Hepatocyte (in vitro differentiated cells): Measurements from ENCODE around the gene ADGRG6. TPM values are rescaled to one million over a fixed set of nuclear protein-coding genes. Genes with fewer than 3 reads are reported as not detected.

Experiments
- DNase-seq: peaks from one replicate; pipeline ENCODE4 v3.0.0-alpha.2; 2016; ENCODE audit warnings: low spot score
- H2AFZ ChIP-seq: fragments of 200-600 bp; sonication (generic); 2 replicates; pipeline ENCODE4 v1.6.0; 2016; ENCODE audit warnings: antibody characterized with exemption, mild to moderate bottlenecking
- H3K27ac ChIP-seq: fragments of 200-600 bp; sonication (generic); 2 replicates; pipeline ENCODE4 v1.5.1; 2016; ENCODE audit warnings: mild to moderate bottlenecking
- H3K27me3 ChIP-seq: fragments of 200-600 bp; sonication (generic); 2 replicates; pipeline ENCODE4 v1.6.1; 2016
- H3K36me3 ChIP-seq: fragments of 200-600 bp; sonication (generic); replicated peaks from 2 replicates; pipeline ENCODE4 v1.5.1; 2016; ENCODE audit warnings: low read depth; ENCODE audit not compliant: insufficient read depth
- H3K4me1 ChIP-seq: fragments of 200-600 bp; sonication (generic); 2 replicates; pipeline ENCODE4 v1.5.1; 2016; ENCODE audit warnings: mild to moderate bottlenecking, moderate library complexity; ENCODE audit not compliant: insufficient read depth
- H3K4me2 ChIP-seq: fragments of 200-600 bp; sonication (generic); 2 replicates; pipeline ENCODE4 v1.6.0; 2016
- H3K4me3 ChIP-seq: fragments of 200-600 bp; sonication (generic); 2 replicates; pipeline ENCODE4 v1.5.1; 2016; ENCODE audit warnings: mild to moderate bottlenecking
- H3K79me2 ChIP-seq: fragments of 200-600 bp; sonication (generic); 2 replicates; pipeline ENCODE4 v1.6.0; 2017; ENCODE audit warnings: mild to moderate bottlenecking
- H3K9me2 ChIP-seq: fragments of 200-600 bp; sonication (generic); replicated peaks from 2 replicates; pipeline ENCODE4 v1.6.0; 2017; ENCODE audit warnings: mild to moderate bottlenecking; ENCODE audit not compliant: insufficient read depth
- H3K9me3 ChIP-seq: fragments of 200-600 bp; sonication (generic); 2 replicates; pipeline ENCODE4 v1.5.1; 2016; ENCODE audit warnings: low read depth, mild to moderate bottlenecking
- H4K20me1 ChIP-seq: fragments of 200-600 bp; sonication (generic); 2 replicates; pipeline ENCODE4 v1.6.0; 2016; ENCODE audit warnings: mild to moderate bottlenecking; ENCODE audit not compliant: insufficient read depth, poor library complexity, severe bottlenecking
- EZH2 ChIP-seq: fragments of 200-600 bp; sonication (generic); IDR thresholded peaks from 2 replicates; pipeline ENCODE4 v1.6.1; 2016; ENCODE audit warnings: antibody characterized with exemption, mild to moderate bottlenecking, borderline replicate concordance
- EZH2phosphoT487 ChIP-seq: fragments of 200-600 bp; sonication (generic); IDR thresholded peaks from one replicate; pipeline ENCODE4 v1.6.1; 2018; ENCODE audit warnings: antibody characterized with exemption, mild to moderate bottlenecking, low read depth, moderate library complexity; ENCODE audit not compliant: unreplicated experiment, severe bottlenecking
- WGBS: methylation state at CpG from one replicate; pipeline ENCODE4 v1.1.6; 2016; ENCODE audit warnings: low lambda C conversion rate; ENCODE audit errors: missing lambda C conversion rate; 5-methylcytosine and 5-hydroxymethylcytosine counted together
- polyA plus RNA-seq: library from polyadenylated mRNA; unstranded; fragments of >200 nt; fragmentation: Nextera tagmentation; extraction: Ambion mirVana; gene quantifications from 2 replicates; pipeline ENCODE4 v1.2.1, GENCODE V29; 2016
- total RNA-seq: library from RNA; depleted of rRNA; stranded (reverse); fragments of >200 nt; gene quantifications from 2 replicates; pipeline ENCODE4 v1.2.3, GENCODE V29; 2014
- TF ChIP-seq, protein P1 (sequence below): fragments of 200-600 bp; sonication (generic); IDR thresholded peaks from 2 replicates; pipeline ENCODE4 v1.5.1; 2016; ENCODE audit warnings: antibody characterized with exemption, mild to moderate bottlenecking; ENCODE audit not compliant: poor library complexity

The ADGRG6 gene
- total and polyA plus RNA-seq, 2 experiments from 2014 or later: 13.9 to 92.0 TPM

DNA sequence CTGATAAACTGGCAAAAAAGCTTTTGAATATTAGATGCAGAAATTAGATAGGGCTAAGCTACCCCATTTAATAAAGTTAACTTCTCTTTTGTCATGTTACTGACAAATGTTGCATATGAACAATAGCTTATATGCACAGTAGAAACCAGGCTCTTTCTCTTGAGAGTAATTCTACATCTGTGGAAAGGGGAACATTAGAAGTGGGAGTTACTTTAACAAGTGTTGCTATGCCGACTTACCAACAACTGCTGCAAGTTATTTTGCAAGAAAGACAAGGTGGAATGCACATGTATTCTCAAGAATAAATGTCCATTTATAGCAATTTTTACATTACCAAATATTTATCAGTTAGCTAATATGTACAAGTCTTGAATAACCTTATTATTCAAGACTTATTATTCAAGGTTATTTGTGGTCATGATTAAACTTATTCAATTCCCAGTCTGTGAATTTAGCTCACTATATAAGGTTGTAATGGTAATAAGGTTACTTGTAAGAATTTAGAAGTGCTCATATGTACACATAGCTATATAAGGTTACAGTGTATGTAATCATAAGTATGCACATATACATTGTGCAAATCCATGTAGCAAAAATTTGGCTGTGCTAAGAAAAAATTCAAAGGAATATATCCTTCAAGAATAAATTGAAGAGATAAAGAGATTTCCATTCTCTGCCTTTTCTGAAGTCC is 38.3 kb downstream of the ADGRG6 start:
- H4K20me1 ChIP-seq: no peaks in the 10 kb centered on the region
- no peaks in the 10 kb centered on the region for H3K27me3 ChIP-seq
- 84% methylated on average over 1 of the region's 1 CpG for WGBS
- H3K27ac ChIP-seq: no peak overlapping the region
- H3K9me2 ChIP-seq: no peaks in the 10 kb centered on the region
- TF ChIP-seq, protein P1, sequence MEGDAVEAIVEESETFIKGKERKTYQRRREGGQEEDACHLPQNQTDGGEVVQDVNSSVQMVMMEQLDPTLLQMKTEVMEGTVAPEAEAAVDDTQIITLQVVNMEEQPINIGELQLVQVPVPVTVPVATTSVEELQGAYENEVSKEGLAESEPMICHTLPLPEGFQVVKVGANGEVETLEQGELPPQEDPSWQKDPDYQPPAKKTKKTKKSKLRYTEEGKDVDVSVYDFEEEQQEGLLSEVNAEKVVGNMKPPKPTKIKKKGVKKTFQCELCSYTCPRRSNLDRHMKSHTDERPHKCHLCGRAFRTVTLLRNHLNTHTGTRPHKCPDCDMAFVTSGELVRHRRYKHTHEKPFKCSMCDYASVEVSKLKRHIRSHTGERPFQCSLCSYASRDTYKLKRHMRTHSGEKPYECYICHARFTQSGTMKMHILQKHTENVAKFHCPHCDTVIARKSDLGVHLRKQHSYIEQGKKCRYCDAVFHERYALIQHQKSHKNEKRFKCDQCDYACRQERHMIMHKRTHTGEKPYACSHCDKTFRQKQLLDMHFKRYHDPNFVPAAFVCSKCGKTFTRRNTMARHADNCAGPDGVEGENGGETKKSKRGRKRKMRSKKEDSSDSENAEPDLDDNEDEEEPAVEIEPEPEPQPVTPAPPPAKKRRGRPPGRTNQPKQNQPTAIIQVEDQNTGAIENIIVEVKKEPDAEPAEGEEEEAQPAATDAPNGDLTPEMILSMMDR: no peak
- no peak for TF ChIP-seq EZH2
- TF ChIP-seq EZH2phosphoT487: no peak
- H3K4me2 ChIP-seq: no peak overlapping the region
- H3K36me3 ChIP-seq: no peaks in the 10 kb centered on the region
- no peaks in the 10 kb centered on the region for H3K9me3 ChIP-seq
- no peak overlapping the region for H2AFZ ChIP-seq
- no peak for DNase-seq
- H3K4me1 ChIP-seq: peaks cover 5% of the 10 kb centered on the region
- H3K79me2 ChIP-seq: peaks cover 14% of the 10 kb centered on the region
- no peak overlapping the region for H3K4me3 ChIP-seq

DNA sequence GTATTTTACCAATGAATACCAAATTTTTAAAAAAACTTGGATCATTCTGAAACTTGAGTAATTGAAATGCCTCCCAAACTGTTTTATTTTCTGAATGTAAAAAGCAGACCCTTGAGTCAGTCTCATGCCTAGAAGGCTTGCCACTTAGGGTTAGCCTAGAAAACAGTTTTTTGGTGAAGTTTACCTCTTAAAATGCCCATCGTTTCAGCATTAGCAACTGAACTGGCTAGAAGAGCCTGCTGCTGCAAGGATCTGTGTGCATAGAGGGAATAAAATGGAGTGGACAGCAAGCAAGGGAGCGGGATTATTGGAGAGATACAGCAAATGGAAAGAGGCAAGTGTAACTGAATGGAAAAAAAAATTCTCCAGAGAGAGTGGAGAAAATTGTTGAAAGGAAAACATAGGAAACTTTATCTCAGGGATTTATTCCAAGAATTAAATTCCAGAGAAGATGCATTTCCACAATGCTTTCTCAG is 40.1 kb downstream of the ADGRG6 start:
- Histone ChIP-seq H3K79me2 (peaks cover 14% of the 10 kb centered on the region), H3K4me1 (peaks cover 5% of the 10 kb centered on the region), H3K27me3 (no peaks in the 10 kb centered on the region), H3K9me2 (no peaks in the 10 kb centered on the region), H3K27ac (no peak overlapping the region), H2AFZ (no peak overlapping the region), H3K9me3 (no peaks in the 10 kb centered on the region), H3K4me2 (no peak overlapping the region), H3K36me3 (no peaks in the 10 kb centered on the region), H4K20me1 (no peaks in the 10 kb centered on the region), H3K4me3 (no peak overlapping the region)
- DNase-seq: no peak
- TF ChIP-seq EZH2: no peak
- TF ChIP-seq EZH2phosphoT487: no peak
- TF ChIP-seq, protein P1: no peak
- WGBS: 84% methylated on average over 2 of the region's 2 CpGs

DNA sequence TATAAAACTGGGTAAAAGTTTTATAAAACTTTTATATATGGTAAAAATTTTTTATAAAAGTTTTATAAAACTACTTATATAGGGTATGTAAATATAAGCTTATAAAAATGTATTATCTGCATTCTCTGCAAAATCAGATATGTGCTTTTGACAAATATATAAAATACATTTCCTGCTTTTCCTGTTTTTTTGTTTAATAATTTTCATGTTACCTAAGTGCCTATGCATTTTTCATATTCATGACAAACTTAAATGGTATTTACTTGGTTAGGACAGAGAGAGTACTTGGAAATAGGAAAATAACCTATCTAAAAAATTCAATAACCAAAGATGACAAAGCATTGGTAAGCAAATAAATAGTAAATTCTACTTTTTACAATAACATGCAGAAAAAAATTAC is 41.2 kb downstream of the ADGRG6 start:
- Histone ChIP-seq H3K9me2 (no peaks in the 10 kb centered on the region), H3K79me2 (peaks cover 14% of the 10 kb centered on the region), H3K27me3 (no peaks in the 10 kb centered on the region), H4K20me1 (no peaks in the 10 kb centered on the region), H3K4me3 (no peak overlapping the region), H3K27ac (no peak overlapping the region), H3K4me1 (peaks cover 5% of the 10 kb centered on the region), H3K36me3 (no peaks in the 10 kb centered on the region), H3K9me3 (no peaks in the 10 kb centered on the region), H2AFZ (no peak overlapping the region), H3K4me2 (no peak overlapping the region)
- TF ChIP-seq EZH2phosphoT487 (no peak), EZH2 (no peak)
- TF ChIP-seq, protein P1: no peak
- DNase-seq: no peak
